ENCODE measurements around the gene NPSR1. TPM values are rescaled to one million over a fixed set of nuclear protein-coding genes. Genes with fewer than 3 reads are reported as not detected.
A peak's percentile ranks its signal among the peaks of the same experiment; 100 is the strongest.

The NPSR1 gene
- total RNA-seq, 1 donor from 2014 or later: not detected

GRCh38 chr7:34662058-34662708 is 4.2 kb downstream of the NPSR1 start:
- H3K27ac Mint-ChIP-seq: no peak overlapping the region
- TF ChIP-seq CTCF (conservative IDR thresholded peaks at IDR 0.05): no peak
- H3K4me1 Mint-ChIP-seq (ENCODE audit: unreplicated experiment): peaks cover 12% of the 10 kb centered on the region
- no peaks in the 10 kb centered on the region for H3K36me3 Mint-ChIP-seq
- no peaks in the 10 kb centered on the region for H3K9me3 Mint-ChIP-seq
- DNase-seq (ENCODE audit: extremely low spot score, unreplicated experiment): no peak
- no peak overlapping the region for H3K4me3 Mint-ChIP-seq
- peaks cover 12% of the 10 kb centered on the region for H3K27me3 Mint-ChIP-seq

GRCh38 chr7:34664755-34665154 is 6.7 kb downstream of the NPSR1 start:
- no peak overlapping the region for H3K27ac Mint-ChIP-seq
- no peak for TF ChIP-seq CTCF (conservative IDR thresholded peaks at IDR 0.05)
- H3K4me1 Mint-ChIP-seq (ENCODE audit: unreplicated experiment): peaks cover 12% of the 10 kb centered on the region
- H3K27me3 Mint-ChIP-seq: peaks cover 12% of the 10 kb centered on the region
- H3K9me3 Mint-ChIP-seq: no peaks in the 10 kb centered on the region
- H3K36me3 Mint-ChIP-seq: no peaks in the 10 kb centered on the region
- H3K4me3 Mint-ChIP-seq: no peak overlapping the region
- DNase-seq (ENCODE audit: extremely low spot score, unreplicated experiment): no peak

GRCh38 chr7:34672430-34672829 is 14.4 kb downstream of the NPSR1 start:
- no peaks in the 10 kb centered on the region for H3K36me3 Mint-ChIP-seq
- no peaks in the 10 kb centered on the region for H3K9me3 Mint-ChIP-seq
- no peak overlapping the region for H3K4me3 Mint-ChIP-seq
- DNase-seq (ENCODE audit: extremely low spot score, unreplicated experiment): no peak
- H3K4me1 Mint-ChIP-seq (ENCODE audit: unreplicated experiment): no peaks in the 10 kb centered on the region
- H3K27ac Mint-ChIP-seq: no peak overlapping the region
- TF ChIP-seq CTCF (conservative IDR thresholded peaks at IDR 0.05): no peak
- H3K27me3 Mint-ChIP-seq: no peaks in the 10 kb centered on the region

- Mint-ChIP-seq H3K9me3 (no peaks in the 10 kb centered on the region), H3K4me3 (no peak overlapping the region), H3K4me1 (ENCODE audit: unreplicated experiment) (no peaks in the 10 kb centered on the region), H3K36me3 (no peaks in the 10 kb centered on the region), H3K27ac (no peak overlapping the region), H3K27me3 (no peaks in the 10 kb centered on the region)
- TF ChIP-seq CTCF (conservative IDR thresholded peaks at IDR 0.05): no peak
- DNase-seq (ENCODE audit: extremely low spot score, unreplicated experiment): no peak
These were observed 15.0 kb downstream of the NPSR1 start for GRCh38 chr7:34673066-34673465.

- H3K4me3 Mint-ChIP-seq: no peak overlapping the region
- peak; percentile 76 for TF ChIP-seq CTCF (conservative IDR thresholded peaks at IDR 0.05)
- H3K9me3 Mint-ChIP-seq: no peaks in the 10 kb centered on the region
- H3K36me3 Mint-ChIP-seq: no peaks in the 10 kb centered on the region
- no peak overlapping the region for H3K27ac Mint-ChIP-seq
- no peaks in the 10 kb centered on the region for H3K27me3 Mint-ChIP-seq
- H3K4me1 Mint-ChIP-seq (ENCODE audit: unreplicated experiment): no peaks in the 10 kb centered on the region
- DNase-seq (ENCODE audit: extremely low spot score, unreplicated experiment): no peak
These were observed 17.8 kb downstream of the NPSR1 start for GRCh38 chr7:34675749-34676374.
